NCI-H1436 (cell line): ENCODE data around the gene AOC3.
"Not testable (repeated sequence)": the region's sequence is repeated elsewhere in the genome, so short reads cannot be mapped to it uniquely, and the experiment has no call there.

Experiments used
- DNase-seq: peaks from one replicate; lab custom pipeline; 2025; lab: John Stamatoyannopoulos, UW

AOC3 gene

DNA sequence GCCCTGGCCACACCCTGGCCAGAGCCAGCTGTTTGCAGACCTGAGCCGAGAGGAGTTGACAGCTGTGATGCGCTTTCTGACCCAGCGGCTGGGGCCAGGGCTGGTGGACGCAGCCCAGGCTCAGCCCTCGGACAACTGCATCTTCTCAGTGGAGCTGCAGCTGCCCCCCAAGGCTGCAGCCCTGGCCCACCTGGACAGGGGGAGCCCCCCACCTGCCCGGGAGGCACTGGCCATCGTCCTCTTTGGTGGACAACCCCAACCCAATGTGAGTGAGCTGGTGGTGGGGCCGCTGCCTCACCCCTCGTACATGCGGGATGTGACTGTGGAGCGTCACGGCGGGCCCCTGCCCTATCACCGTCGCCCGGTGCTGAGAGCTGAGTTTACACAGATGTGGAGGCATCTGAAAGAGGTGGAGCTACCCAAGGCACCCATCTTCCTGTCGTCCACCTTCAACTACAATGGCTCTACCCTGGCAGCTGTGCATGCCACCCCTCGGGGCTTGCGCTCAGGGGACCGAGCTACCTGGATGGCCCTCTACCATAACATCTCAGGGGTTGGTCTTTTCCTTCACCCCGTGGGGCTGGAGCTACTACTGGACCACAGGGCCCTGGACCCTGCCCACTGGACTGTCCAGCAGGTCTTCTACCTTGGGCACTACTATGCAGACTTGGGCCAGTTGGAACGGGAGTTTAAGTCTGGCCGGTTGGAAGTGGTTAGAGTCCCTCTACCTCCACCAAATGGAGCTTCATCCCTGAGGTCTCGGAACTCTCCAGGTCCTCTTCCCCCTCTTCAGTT lies 6.0 kb upstream of the AOC3 start:
- no peak for DNase-seq

DNA sequence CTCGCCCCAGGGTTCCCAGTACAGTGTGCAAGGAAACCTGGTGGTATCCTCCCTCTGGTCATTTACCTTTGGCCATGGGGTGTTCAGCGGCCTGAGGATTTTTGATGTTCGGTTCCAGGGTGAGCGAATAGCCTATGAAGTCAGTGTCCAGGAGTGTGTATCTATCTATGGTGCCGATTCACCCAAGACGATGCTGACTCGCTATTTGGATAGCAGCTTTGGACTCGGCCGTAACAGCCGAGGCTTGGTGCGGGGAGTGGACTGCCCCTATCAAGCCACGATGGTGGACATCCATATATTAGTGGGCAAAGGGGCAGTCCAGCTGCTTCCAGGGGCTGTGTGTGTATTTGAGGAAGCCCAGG lies 5.5 kb upstream of the AOC3 start:
- no peak for DNase-seq

DNA sequence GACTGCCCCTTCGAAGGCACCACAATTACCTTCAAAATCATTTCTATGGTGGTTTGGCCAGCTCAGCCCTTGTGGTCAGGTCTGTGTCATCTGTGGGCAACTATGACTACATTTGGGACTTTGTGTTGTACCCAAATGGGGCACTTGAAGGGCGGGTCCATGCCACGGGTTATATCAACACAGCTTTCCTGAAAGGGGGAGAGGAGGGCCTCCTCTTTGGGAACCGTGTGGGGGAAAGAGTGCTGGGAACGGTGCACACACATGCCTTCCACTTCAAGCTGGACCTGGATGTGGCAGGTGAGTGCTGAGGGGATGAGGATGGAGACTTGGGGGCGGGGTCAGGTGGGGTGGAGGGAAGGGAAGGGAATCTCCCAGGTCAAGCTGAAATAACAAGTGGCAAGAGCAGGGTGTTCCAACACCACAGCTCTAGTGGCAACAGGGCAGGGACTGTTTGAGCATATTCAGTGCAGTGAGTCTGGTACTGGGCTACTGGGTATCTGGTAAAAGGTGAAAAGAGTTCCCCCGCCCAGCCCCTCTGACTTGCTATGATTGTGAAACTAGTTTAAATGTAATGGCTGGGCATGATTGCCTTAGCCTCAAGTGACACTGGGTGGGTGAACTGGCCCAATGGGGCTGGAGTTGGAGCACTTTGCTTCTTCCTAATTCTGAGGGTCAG lies 4.9 kb upstream of the AOC3 start:
- no peak for DNase-seq

DNA sequence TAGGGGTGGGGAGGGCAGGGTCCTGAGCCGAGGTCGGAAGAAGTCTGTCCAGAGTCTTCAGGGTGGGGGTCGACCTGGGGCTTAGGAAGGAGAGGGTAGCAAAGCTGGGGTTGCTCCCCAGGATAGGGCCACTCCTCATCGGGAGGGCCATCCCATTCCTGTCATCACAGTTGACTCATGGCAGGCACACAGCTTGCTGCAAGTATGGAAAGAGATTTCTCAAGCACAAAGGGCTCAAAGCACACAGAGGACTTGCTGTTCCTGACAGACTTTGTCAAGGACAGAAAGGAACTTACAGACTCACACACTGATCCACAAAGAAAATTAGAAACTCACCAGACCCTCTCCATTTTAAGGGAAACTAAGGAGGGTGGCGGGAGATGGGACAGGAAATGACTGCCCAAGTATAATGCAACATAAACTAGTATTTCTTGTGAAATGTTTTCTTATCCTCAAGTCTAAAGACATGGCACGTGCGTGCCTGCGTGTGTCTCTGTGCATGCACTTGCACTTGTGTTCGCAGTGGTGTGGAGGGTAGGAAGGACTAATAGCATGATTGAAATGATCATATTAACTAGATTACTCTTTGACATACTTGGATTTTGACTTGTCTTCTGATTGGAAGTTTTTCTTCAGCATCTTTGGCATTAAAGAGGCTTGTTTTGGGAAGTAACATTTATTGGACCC lies 4.3 kb upstream of the AOC3 start:
- no peak for DNase-seq

DNA sequence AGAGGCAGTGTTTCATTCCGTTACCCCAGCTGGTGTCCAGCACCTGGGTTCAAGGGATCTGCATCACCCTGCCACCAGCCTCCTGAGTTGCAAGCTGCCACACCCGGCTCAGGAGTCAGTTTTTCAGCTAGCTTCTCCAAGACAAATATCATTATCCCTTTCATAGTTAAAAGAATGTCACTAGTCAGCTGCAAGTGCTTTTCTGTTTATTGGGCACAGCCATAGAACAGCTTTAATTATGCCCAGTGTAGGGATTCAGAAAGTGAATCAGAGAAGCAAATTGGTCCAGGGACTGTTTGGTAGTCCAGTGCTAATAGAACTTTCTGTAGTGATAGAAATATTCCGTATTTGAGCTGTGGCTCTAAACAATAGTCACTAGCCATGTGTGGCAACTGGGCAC lies 2.9 kb upstream of the AOC3 start:
- DNase-seq = no peak

DNA sequence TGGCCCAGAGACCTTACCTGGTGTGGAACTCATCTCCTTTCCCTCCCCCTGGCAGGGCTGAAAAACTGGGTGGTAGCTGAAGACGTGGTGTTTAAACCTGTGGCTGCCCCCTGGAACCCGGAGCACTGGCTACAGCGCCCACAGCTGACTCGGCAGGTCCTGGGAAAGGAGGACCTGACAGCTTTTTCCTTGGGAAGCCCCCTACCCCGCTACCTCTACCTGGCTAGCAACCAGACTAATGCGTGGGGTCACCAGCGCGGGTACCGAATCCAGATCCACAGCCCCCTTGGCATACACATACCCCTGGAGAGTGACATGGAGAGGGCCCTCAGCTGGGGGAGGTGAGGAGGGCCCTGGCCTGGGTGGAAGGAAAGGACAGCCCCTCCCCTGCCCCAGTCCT lies 2.0 kb upstream of the AOC3 start:
- no peak for DNase-seq

DNA sequence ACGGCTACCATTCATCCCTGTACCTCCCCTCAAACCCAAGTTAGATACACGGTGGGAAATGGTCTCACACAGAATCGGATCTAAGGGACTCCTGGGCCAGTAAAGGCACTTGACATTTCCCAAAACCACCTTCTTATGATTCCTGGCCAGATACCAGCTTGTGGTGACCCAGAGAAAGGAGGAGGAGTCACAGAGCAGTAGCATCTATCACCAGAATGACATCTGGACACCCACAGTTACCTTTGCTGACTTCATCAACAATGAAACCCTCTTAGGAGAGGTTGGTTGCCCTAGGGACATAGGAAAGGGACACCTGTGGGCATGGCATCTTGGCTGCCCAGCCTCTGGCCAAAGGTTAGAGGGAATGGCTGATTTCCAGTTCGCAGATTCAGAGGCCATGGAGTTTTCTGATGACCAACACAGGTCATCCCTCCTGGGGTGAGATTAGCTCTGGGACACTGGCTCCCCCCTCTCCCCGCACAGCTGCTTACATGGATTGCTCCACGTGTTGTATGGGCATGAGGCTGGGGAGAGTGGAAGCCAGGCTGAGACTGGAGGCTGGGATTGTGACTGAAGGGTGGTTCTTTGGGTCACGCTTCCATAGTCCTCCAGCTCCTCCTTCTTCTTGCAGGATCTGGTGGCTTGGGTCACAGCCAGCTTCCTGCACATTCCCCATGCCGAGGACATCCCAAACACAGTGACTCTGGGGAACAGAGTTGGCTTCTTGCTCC lies 1.4 kb upstream of the AOC3 start:
- no peak for DNase-seq

DNA sequence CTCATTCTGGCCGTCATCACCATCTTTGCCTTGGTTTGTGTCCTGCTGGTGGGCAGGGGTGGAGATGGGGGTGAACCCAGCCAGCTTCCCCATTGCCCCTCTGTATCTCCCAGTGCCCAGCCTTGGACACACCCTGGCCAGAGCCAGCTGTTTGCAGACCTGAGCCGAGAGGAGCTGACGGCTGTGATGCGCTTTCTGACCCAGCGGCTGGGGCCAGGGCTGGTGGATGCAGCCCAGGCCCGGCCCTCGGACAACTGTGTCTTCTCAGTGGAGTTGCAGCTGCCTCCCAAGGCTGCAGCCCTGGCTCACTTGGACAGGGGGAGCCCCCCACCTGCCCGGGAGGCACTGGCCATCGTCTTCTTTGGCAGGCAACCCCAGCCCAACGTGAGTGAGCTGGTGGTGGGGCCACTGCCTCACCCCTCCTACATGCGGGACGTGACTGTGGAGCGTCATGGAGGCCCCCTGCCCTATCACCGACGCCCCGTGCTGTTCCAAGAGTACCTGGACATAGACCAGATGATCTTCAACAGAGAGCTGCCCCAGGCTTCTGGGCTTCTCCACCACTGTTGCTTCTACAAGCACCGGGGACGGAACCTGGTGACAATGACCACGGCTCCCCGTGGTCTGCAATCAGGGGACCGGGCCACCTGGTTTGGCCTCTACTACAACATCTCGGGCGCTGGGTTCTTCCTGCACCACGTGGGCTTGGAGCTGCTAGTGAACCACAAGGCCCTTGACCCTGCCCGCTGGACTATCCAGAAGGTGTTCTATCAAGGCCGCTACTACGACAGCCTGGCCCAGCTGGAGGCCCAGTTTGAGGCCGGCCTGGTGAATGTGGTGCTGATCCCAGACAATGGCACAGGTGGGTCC lies 607 bp downstream of the AOC3 start:
- DNase-seq = not testable (repeated sequence)

DNA sequence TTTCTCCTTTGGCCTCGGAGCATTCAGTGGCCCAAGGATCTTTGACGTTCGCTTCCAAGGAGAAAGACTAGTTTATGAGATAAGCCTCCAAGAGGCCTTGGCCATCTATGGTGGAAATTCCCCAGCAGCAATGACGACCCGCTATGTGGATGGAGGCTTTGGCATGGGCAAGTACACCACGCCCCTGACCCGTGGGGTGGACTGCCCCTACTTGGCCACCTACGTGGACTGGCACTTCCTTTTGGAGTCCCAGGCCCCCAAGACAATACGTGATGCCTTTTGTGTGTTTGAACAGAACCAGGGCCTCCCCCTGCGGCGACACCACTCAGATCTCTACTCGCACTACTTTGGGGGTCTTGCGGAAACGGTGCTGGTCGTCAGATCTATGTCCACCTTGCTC lies 1.4 kb downstream of the AOC3 start:
- no peak for DNase-seq

DNA sequence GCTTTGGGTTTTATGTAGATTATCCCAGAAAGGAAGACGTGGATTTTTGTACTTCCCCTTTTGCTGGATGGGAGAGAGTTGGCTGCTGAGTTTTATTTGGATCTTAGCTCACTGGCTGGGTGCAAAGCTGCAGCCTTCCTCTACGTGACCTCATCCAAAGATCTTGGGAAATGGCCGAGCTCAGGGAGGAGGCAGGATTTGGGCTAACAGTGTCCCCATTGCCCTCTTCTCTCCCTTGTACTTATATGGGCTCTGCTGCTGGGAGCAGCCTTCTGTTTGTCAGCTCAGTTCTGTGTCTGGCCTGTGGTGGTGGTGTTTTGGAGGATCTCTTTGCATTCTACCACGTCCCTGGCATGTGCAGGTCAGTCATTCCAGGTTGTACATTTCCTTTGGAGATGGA lies 2.0 kb downstream of the AOC3 start:
- no peak for DNase-seq

DNA sequence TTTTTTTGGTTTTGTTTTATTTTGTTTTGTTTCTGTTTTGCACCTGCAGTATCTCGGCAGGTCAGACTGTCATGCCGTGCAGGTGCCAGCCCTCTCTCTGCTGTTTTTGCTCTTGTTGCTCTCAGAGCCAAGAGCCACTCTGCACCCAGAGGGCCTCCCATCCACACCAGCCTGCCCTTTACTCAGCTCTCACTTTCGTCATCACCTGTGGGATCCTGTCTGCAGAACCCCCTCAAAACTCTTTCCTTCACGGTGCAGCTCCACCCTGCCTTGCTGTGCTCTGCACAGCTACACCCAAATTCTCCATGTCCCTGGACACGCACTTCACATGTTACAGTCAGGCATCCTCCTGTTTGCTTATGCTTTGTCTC lies 2.6 kb downstream of the AOC3 start:
- DNase-seq = no peak

DNA sequence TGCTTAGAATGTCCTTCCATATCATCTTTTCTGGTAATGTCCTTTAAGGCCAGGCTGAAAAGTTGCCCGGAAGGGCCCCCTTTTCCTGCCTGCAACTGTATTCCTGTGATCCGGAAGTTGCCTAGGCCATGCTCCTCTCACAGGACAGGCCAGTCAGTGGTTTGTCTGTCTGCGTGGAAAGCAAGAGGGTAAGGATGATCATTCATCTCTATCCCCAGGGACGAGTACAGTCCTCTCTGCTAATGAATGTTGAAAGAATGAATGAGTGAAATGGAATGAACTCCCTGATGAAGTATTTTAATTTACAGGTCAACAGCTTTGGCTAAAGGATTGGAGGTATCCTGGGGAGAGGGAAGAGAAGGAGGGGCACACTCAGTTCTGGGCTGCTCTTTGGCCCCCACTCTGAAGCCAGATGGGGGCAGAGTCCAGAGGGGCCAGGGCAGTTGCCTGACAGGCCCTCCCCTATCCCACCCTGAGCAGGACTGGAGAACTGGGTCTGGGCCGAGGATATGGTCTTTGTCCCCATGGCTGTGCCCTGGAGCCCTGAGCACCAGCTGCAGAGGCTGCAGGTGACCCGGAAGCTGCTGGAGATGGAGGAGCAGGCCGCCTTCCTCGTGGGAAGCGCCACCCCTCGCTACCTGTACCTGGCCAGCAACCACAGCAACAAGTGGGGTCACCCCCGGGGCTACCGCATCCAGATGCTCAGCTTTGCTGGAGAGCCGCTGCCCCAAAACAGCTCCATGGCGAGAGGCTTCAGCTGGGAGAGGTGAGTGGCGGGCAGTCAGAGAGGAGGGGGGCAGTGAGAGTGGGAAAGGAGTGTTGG lies 3.2 kb downstream of the AOC3 start:
- DNase-seq = no peak

DNA sequence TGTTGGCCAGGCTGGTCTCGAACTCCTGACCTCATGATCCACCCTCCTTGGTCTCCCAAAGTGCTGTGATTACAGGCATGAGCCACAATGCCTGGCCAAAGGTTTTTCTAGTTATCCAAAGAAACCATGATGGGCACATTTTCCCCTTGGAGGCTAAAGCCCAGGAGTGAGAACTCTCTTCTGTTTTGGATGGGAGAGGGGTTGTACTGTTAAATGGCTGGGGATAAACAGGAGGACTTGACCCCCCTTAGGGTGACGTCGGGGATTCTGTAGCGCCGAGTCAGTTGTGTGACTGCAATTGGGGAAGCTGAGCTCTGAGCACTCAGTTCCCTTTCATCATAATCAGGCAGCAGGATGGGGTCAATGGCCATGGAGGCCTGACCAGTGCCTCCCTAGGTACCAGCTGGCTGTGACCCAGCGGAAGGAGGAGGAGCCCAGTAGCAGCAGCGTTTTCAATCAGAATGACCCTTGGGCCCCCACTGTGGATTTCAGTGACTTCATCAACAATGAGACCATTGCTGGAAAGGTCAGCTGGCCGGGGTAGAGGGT lies 4.1 kb downstream of the AOC3 start:
- no peak for DNase-seq

DNA sequence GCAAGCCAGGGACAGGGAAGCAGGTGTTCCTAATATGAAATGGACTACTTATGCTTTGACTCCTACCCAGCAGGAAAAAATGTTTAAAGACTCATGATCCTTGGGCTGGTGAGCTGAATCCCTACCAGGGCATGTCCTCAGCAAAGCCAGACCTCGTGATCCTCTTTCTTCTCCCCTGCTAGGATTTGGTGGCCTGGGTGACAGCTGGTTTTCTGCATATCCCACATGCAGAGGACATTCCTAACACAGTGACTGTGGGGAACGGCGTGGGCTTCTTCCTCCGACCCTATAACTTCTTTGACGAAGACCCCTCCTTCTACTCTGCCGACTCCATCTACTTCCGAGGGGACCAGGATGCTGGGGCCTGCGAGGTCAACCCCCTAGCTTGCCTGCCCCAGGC lies 5.1 kb downstream of the AOC3 start:
- DNase-seq = not testable (repeated sequence)

DNA sequence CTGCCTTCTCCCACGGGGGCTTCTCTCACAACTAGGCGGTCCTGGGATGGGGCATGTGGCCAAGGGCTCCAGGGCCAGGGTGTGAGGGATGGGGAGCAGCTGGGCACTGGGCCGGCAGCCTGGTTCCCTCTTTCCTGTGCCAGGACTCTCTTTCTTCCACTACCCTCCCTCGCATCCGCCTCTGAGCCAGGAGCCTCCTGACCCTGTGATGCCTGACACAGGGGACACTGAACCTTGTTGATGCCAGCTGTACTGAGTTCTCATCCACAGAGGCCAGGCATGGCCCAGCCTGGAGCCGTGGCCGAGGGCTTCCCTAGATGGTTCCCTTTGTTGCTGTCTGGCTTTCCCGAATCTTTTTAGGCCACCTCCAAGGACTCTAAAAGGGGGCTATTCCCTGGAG lies 5.5 kb downstream of the AOC3 start:
- DNase-seq = not testable (repeated sequence)

DNA sequence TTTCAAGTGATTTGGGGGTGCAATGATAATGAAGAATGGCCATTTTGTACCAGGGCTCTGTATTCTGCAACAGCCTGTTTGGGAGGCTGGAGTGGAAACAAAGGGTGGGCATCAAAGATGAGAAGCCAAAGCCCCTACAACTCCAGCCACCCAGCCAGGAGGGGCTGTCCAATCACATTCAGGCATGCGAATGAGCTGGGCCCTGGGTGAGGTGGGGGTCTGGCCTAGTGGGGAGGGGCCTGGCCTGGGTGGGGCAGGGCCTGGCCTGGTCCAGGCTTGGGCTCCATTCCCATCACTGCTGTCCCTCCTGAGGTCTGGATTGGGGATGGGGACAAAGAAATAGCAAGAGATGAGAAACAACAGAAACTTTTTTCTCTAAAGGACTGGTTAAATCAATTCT lies 6.4 kb downstream of the AOC3 start:
- no peak for DNase-seq

DNA sequence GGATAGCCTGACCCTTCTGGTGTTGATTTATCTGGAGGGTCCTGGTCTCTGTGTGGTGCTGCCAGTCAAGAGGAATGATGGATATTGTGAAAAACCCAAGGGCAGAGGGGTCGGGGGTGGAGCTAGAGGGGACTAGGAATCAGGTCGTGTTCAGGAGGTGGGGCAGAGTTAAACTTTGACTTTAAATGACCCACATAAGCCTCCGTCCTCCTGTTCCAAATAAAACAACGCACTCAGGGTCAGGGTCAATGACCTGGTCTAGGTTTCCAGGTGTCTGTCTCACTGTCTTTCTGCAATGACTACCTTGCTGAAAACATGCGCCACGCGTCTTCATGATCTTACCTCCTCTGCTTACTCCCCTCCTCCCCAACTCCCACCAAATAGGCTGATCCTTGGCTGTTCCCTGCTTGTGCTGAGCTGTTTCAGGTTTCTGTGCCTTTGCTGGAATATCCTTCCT lies 14.7 kb downstream of the AOC3 start:
- DNase-seq = no peak

DNA sequence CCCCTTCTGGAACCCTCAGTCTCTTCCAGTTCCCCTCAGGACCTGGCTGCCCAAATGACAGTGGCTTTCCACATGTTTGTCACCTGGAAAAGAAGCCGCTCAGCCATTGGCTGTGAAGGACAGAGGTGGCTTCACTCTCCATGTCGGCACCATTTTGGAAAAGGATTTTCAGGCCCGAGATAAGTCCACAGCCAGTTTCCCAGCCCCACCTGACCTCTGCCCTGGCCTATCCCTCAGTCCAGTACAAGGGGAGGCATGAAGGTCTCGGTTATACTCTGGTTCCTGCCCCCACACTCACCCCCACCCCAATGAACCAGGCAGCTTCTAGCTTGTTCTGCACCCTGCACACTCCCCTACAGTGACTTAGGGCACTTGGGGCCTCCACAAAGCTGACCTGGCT lies 15.2 kb downstream of the AOC3 start:
- DNase-seq = no peak

DNA sequence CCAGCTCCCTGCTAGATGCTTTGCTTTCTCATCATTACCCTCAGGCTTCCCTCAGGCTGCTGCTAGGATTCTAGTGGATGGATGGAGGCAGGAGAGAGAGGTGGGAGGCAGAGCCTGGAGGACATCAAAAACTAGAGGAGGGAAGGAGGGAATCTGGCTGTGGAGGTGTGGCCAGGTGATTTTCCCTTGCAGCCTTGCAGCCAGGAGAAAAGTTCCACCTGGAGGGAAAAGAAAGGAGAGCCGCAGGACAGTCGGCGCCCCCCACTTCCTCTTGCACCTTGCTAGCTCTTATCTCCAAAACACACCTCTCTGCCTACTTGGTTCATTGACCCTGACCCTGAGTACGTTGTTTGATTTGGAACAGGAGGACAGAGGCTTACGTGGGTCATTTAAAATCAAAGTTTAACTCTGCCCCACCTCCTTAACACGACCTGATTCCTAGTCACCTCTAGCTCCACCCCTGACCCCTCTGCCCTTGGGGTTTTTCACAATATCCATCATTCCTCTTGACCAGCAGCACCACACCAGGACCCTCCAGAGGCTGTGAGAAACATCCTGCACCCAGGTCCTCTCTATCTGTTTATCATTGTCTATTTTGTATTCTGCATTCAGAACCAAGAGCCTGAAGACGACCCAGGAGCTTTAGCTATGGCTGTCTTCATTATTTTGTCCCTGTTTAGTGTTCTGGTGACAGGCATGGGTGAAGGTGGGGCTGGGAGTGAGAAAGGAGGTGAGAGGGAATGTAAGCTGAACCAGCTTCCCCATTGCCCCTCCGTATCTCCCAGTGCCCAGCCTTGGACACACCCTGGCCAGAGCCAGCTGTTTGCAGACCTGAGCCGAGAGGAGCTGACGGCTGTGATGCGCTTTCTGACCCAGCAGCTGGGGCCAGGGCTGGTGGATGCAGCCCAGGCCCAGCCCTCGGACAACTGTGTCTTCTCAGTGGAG lies 15.9 kb downstream of the AOC3 start:
- DNase-seq = no peak
